Activated CD4-positive, alpha-beta T cell treated with anti-CD3 and anti-CD28 coated beads, Interleukin-2, amount 50 U/mL, for 4 hours (primary cell): Measurements from ENCODE around the gene APBB1.

Experiments
- DNase-seq, 2 experiments: peaks; one replicate each; pipeline ENCODE4 v3.0.0-alpha.2; 2020

APBB1 gene

GRCh38 chr11:6350043-6350442, 68.9 kb downstream of the APBB1 start:
- DNase-seq: no peak

GRCh38 chr11:6345366-6345765, 73.5 kb downstream of the APBB1 start:
- no peak for DNase-seq
